Keratinocyte (primary cell): ENCODE measurements around the gene ACBD6. TPM values are rescaled to one million over a fixed set of nuclear protein-coding genes. Genes with fewer than 3 reads are reported as not detected.

ENCODE experiments used
- DNase-seq: peaks from one replicate; pipeline ENCODE4 v3.0.0-alpha.2; 2011; ENCODE audit warnings: low read depth, missing footprints, low spot score
- FAIRE-seq: peaks from 2 replicates; lab custom pipeline; 2011; peaks lifted over from hg19 to GRCh38; lab: Jason Lieb, UNC
- H2AFZ ChIP-seq: 2 replicates; pipeline ENCODE4 v1.6.0; 2012; ENCODE audit warnings: low read length, control low read depth, inconsistent platforms; ENCODE audit not compliant: control insufficient read depth
- H3K27ac ChIP-seq: 2 replicates; pipeline ENCODE4 v1.5.1; 2011; ENCODE audit warnings: low read length; ENCODE audit not compliant: control insufficient read depth, insufficient read depth
- H3K27me3 ChIP-seq: 3 replicates; pipeline ENCODE4 v1.6.0; 2011; ENCODE audit warnings: low read length; ENCODE audit not compliant: control insufficient read depth, insufficient read depth; ENCODE audit errors: extremely low read depth
- H3K36me3 ChIP-seq, 2 experiments: 2 replicates in 1 of 2; 3 replicates in 1 of 2; pipeline ENCODE4 v1.5.1; 2011; ENCODE audit warnings: low read length in 2 of 2, mild to moderate bottlenecking in 1 of 2; ENCODE audit not compliant: control insufficient read depth in 2 of 2, insufficient read depth in 2 of 2; ENCODE audit errors: extremely low read depth in 1 of 2
- H3K4me1 ChIP-seq: 3 replicates; pipeline ENCODE4 v1.5.1; 2011; ENCODE audit warnings: low read length; ENCODE audit not compliant: control insufficient read depth, insufficient read depth; ENCODE audit errors: extremely low read depth
- H3K4me2 ChIP-seq: 3 replicates; pipeline ENCODE4 v1.6.0; 2011; ENCODE audit warnings: low read depth, low read length; ENCODE audit not compliant: control insufficient read depth, insufficient read depth; ENCODE audit errors: extremely low read depth
- H3K4me3 ChIP-seq, 3 experiments: fragments of 200-600 bp in 1 of 3; sonication (generic) in 1 of 3; 2 replicates in 2 of 3; 3 replicates in 1 of 3; pipeline ENCODE4 v1.5.1; 2011 to 2016; ENCODE audit warnings: low read length in 3 of 3, mild to moderate bottlenecking in 3 of 3, control low read depth in 2 of 3, inconsistent platforms in 1 of 3, low read depth in 1 of 3, mixed read lengths in 1 of 3, mixed run types in 1 of 3, moderate library complexity in 1 of 3; ENCODE audit not compliant: control insufficient read depth in 2 of 3, insufficient read depth in 2 of 3; ENCODE audit errors: extremely low read depth in 1 of 3
- H3K79me2 ChIP-seq: 2 replicates; pipeline ENCODE4 v1.6.0; 2012; ENCODE audit warnings: low read length; ENCODE audit not compliant: control insufficient read depth, insufficient read depth
- H3K9ac ChIP-seq: 3 replicates; pipeline ENCODE4 v1.6.0; 2011; ENCODE audit warnings: low read length; ENCODE audit not compliant: control insufficient read depth, insufficient read depth; ENCODE audit errors: extremely low read depth
- H3K9me1 ChIP-seq: 3 replicates; pipeline ENCODE4 v1.6.0; 2011; ENCODE audit warnings: low read length; ENCODE audit not compliant: control insufficient read depth, insufficient read depth; ENCODE audit errors: extremely low read depth
- H3K9me3 ChIP-seq: 2 replicates; pipeline ENCODE4 v1.5.1; 2012; ENCODE audit warnings: low read depth, low read length; ENCODE audit not compliant: control insufficient read depth
- H4K20me1 ChIP-seq: 3 replicates; pipeline ENCODE4 v1.6.0; 2011; ENCODE audit warnings: low read length; ENCODE audit not compliant: control insufficient read depth, insufficient read depth; ENCODE audit errors: extremely low read depth
- EZH2 ChIP-seq: IDR thresholded peaks from one replicate; pipeline ENCODE4 v1.6.1; 2012; ENCODE audit warnings: inconsistent platforms, mild to moderate bottlenecking, low read length, moderate library complexity
- dilution Hi-C: fragments of 300-500 bp; cut with MboI; formaldehyde crosslinking; loops from one replicate; pipeline ENCODE4 v1.7.0; 2020; ENCODE audit warnings: low sequenced_read_pairs; ENCODE audit not compliant: extremely low pct_ligation_motif_present
- polyA plus RNA-seq, 5 experiments: library from polyadenylated mRNA; depleted of rRNA in 3 of 5; stranded (reverse) in 3 of 5; stranded (forward) in 1 of 5; unstranded in 1 of 5; fragments of >200 nt; gene quantifications; 1 replicate in 1 of 5; 2 replicates in 3 of 5; 3 replicates in 1 of 5; pipeline versions ENCODE4 v1.2.1 to v1.2.3, GENCODE V29; 2011 to 2012; ENCODE audit warnings: missing spikeins in 2 of 5, low read depth in 1 of 5, low replicate concordance in 1 of 5
- TF ChIP-seq, protein P1 (sequence below), 3 experiments: IDR thresholded peaks in 1 of 3; conservative IDR thresholded peaks in 1 of 3; optimal IDR thresholded peaks in 1 of 3; 2 replicates in 2 of 3; 3 replicates in 1 of 3; pipeline versions ENCODE3 to v1.5.1; 2011; ENCODE audit warnings: low read length in 3 of 3, mild to moderate bottlenecking in 3 of 3, moderate library complexity in 2 of 3, control low read depth in 1 of 3, inconsistent platforms in 1 of 3; ENCODE audit not compliant: insufficient read depth in 2 of 3; ENCODE audit errors: extremely low read depth in 1 of 3

The ACBD6 gene
- polyA plus RNA-seq, 1 donor (not counting 4 experiments of a cell fraction or from before 2014, with no cell fraction given) = 47.5 TPM

DNA sequence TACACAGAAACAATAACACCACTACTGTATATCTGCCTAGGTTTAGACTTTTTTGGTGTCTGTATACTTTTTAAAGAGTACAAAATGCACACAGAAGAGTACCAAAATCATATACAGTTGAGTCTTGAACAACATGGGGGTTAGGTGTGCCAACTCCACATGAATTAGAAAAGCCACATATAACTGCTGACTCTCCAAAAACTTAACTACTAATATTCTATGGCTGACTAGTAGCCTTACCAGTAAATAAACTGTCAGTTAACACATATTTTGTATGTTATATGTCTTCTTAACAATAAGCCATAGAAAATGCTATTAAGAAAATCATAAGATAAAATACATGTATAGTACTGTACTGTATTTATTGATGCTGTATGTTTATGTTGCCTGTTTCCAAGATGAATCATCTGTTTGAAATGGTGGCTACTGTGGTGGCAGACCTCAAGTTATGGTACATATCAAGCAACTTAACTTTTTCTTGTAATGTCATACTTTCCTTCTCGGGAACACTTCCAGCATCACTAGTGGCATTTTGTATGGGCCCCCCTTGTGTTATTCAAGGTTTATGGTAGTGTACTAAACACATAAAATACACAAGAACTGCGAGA is 201.1 kb downstream of the ACBD6 start:
- H3K4me1 ChIP-seq = no peaks in the 10 kb centered on the region
- no peaks in the 10 kb centered on the region for H3K9me3 ChIP-seq
- H4K20me1 ChIP-seq = no peaks in the 10 kb centered on the region
- dilution Hi-C loops = no loop called here
- DNase-seq = no peak
- H2AFZ ChIP-seq = no peak overlapping the region
- H3K36me3 ChIP-seq = no peaks in the 10 kb centered on the region
- no peak overlapping the region for H3K9ac ChIP-seq
- H3K9me1 ChIP-seq = no peaks in the 10 kb centered on the region
- no peak overlapping the region for H3K27ac ChIP-seq
- FAIRE-seq = no peak
- H3K27me3 ChIP-seq = no peaks in the 10 kb centered on the region
- no peak overlapping the region for H3K4me2 ChIP-seq
- no peak overlapping the region for H3K4me3 ChIP-seq
- no peaks in the 10 kb centered on the region for H3K79me2 ChIP-seq
- no peak for TF ChIP-seq EZH2
- TF ChIP-seq, protein P1, sequence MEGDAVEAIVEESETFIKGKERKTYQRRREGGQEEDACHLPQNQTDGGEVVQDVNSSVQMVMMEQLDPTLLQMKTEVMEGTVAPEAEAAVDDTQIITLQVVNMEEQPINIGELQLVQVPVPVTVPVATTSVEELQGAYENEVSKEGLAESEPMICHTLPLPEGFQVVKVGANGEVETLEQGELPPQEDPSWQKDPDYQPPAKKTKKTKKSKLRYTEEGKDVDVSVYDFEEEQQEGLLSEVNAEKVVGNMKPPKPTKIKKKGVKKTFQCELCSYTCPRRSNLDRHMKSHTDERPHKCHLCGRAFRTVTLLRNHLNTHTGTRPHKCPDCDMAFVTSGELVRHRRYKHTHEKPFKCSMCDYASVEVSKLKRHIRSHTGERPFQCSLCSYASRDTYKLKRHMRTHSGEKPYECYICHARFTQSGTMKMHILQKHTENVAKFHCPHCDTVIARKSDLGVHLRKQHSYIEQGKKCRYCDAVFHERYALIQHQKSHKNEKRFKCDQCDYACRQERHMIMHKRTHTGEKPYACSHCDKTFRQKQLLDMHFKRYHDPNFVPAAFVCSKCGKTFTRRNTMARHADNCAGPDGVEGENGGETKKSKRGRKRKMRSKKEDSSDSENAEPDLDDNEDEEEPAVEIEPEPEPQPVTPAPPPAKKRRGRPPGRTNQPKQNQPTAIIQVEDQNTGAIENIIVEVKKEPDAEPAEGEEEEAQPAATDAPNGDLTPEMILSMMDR (optimal IDR thresholded peaks at IDR 0.05 in 1 of 3, IDR thresholded peaks at IDR 0.05 in 1 of 3, conservative IDR thresholded peaks at IDR 0.05 in 1 of 3; ENCODE audit: extremely low read depth in 1 of 3, insufficient read depth in 2 of 3, low read length in 3 of 3) = no peak

DNA sequence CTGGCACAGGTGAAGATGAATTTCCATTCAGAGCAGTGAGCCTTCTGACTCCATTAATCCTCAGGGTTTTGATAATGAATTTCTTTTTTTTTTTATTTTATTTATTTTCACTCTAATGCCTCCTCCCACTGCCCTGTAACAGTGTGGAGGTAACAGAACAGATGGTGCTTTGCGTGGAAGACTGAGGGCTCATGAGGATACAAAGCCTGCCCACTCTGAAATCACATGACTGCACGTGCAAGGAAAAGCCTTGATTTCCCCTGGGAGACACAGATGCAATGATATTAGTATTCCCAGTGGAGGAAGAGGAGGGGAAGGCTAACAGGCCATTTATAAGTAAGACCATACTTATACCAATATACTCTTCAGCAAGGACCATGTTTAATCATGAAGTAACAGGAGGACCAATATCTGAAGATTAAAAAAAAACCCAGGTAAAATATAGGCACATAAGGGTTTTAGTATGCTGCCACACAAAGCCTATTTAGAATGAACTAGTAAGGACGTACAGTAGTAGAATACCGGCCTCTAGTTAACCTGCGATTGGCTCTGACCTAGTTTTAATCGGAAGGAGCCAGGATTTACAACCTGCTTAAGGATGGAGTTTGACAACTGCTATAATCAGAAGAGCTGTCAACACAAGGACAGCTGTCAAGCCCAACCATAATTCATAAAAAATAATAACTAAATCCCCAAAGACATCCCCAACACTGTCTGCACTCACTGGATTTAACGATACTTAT is 202.7 kb downstream of the ACBD6 start:
- Histone ChIP-seq H3K4me2 (no peak overlapping the region), H3K4me3 (no peak overlapping the region), H2AFZ (no peak overlapping the region), H3K9ac (no peak overlapping the region), H3K79me2 (no peaks in the 10 kb centered on the region), H3K27ac (no peak overlapping the region), H3K27me3 (no peaks in the 10 kb centered on the region), H3K36me3 (no peaks in the 10 kb centered on the region), H3K9me1 (no peaks in the 10 kb centered on the region), H4K20me1 (no peaks in the 10 kb centered on the region), H3K9me3 (no peaks in the 10 kb centered on the region), H3K4me1 (no peaks in the 10 kb centered on the region)
- dilution Hi-C loops = no loop called here
- DNase-seq (no peak), FAIRE-seq (no peak)
- no peak for TF ChIP-seq EZH2
- TF ChIP-seq, protein P1 (optimal IDR thresholded peaks at IDR 0.05 in 1 of 3, IDR thresholded peaks at IDR 0.05 in 1 of 3, conservative IDR thresholded peaks at IDR 0.05 in 1 of 3; ENCODE audit: extremely low read depth in 1 of 3, insufficient read depth in 2 of 3, low read length in 3 of 3) = no peak
